ENCODE results near the gene IGIP.

DNA sequence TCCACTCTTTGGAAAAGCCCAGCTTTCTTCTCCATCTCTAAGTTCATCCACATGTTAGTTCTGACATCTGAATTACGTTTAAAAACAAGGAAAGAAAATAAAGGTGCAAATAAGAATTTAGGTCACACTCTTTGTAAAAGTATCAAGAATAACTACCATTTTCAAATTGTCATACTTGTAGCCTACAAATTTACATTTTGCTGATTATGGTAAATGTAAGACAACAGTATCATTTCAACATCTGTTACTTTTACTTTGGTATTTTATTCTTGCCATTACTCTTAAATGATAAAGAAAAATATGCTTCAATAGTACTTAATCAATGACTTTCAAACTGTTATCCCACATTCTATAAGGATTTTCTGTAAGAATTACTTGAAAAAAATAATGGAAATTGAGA lies 21.6 kb upstream of the IGIP start:
- TF ChIP-seq HDAC2 (IDR thresholded peaks at IDR 0.05; ENCODE audit: borderline replicate concordance in 1 of 2, low read depth in 2 of 2, low read length in 2 of 2) = no peak
- no peak for TF ChIP-seq CREB1 (IDR thresholded peaks at IDR 0.05)
- no peak for TF ChIP-seq POLR2A (IDR thresholded peaks at IDR 0.05; ENCODE audit: control extremely low read depth in 1 of 2, low read depth in 2 of 2, low read length in 2 of 2)
- no peak for TF ChIP-seq ZNF274 (IDR thresholded peaks at IDR 0.05; ENCODE audit: borderline replicate concordance, extremely low read depth, low read length)
- no peak for TF ChIP-seq POLR2AphosphoS5 (IDR thresholded peaks at IDR 0.05; ENCODE audit: low read depth, low read length)
- no peak for TF ChIP-seq NANOG (IDR thresholded peaks at IDR 0.05; ENCODE audit: insufficient read depth, low read depth, low read length, poor library complexity, severe bottlenecking)
- TF ChIP-seq TAF1 (IDR thresholded peaks at IDR 0.05; ENCODE audit: low read depth, low read length) = no peak
- TF ChIP-seq BCL11A (IDR thresholded peaks at IDR 0.05; ENCODE audit: low read depth in 2 of 2, low read length in 2 of 2) = no peak
- TF ChIP-seq BRCA1 (IDR thresholded peaks at IDR 0.05; ENCODE audit: low read depth, low read length) = no peak
- TF ChIP-seq, protein P1, sequence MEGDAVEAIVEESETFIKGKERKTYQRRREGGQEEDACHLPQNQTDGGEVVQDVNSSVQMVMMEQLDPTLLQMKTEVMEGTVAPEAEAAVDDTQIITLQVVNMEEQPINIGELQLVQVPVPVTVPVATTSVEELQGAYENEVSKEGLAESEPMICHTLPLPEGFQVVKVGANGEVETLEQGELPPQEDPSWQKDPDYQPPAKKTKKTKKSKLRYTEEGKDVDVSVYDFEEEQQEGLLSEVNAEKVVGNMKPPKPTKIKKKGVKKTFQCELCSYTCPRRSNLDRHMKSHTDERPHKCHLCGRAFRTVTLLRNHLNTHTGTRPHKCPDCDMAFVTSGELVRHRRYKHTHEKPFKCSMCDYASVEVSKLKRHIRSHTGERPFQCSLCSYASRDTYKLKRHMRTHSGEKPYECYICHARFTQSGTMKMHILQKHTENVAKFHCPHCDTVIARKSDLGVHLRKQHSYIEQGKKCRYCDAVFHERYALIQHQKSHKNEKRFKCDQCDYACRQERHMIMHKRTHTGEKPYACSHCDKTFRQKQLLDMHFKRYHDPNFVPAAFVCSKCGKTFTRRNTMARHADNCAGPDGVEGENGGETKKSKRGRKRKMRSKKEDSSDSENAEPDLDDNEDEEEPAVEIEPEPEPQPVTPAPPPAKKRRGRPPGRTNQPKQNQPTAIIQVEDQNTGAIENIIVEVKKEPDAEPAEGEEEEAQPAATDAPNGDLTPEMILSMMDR (IDR thresholded peaks at IDR 0.05; ENCODE audit: control extremely low read depth in 1 of 3, insufficient read depth in 1 of 3, low read depth in 1 of 3, low read length in 3 of 3) = no peak
- TF ChIP-seq MAX (IDR thresholded peaks at IDR 0.05) = no peak
- no peak for TF ChIP-seq EZH2 (IDR thresholded peaks at IDR 0.05; ENCODE audit: low read depth, low read length, severe bottlenecking)
- no peak for TF ChIP-seq RNF2 (IDR thresholded peaks at IDR 0.05; ENCODE audit: borderline replicate concordance, low read depth, low read length, missing control alignments, poor library complexity, severe bottlenecking)

All from H1 (cell line).